ENCODE measurements around the gene ACO2.
A peak's percentile ranks its signal among the peaks of the same experiment; 100 is the strongest.

ACO2 gene

DNA sequence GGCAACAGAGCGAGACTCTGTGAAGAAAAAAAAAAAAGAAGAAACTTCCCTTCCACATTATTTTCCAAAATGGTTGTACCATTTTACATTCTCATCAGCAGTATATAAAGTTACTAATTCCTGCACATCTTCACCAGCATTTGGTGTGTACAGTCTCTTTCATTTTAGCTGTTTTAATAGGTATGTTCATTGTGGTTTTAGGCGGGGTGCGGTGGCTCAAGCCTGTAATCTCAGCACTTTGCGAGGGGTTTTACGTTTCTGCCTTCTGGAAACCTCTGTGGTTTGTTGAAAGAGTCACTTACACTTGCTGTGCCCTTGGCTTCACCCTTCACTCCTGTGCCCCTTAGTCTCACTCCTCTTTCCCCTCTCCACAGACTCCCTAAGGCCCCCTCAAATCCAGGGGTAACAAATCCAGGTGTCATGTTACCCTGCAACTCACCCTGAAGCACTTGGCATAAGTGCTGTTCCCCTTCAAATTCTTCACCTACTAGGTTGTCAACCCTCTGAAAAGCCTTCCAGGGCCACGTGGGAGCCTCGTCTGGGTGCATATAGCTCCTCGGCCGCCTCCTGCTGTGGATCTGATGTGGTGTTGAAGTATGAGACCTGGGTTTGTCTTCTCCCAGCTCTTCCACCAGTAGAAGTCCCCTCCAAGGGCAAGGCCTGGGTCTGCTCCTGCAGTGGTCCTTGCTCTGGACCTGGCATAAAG is 43.1 kb upstream of the ACO2 start (continued):
- TF ChIP-seq, protein P1, sequence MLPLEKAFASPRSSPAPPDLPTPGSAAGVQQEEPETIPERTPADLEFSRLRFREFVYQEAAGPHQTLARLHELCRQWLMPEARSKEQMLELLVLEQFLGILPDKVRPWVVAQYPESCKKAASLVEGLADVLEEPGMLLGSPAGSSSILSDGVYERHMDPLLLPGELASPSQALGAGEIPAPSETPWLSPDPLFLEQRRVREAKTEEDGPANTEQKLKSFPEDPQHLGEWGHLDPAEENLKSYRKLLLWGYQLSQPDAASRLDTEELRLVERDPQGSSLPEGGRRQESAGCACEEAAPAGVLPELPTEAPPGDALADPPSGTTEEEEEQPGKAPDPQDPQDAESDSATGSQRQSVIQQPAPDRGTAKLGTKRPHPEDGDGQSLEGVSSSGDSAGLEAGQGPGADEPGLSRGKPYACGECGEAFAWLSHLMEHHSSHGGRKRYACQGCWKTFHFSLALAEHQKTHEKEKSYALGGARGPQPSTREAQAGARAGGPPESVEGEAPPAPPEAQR (tag by site-specific recombination; IDR thresholded peaks at IDR 0.05) = no peak
- TF ChIP-seq ZNF426 (tag by site-specific recombination; IDR thresholded peaks at IDR 0.05) (no peak), YY1 (tag by site-specific recombination; IDR thresholded peaks at IDR 0.05) (no peak), ZNF664 (tag by site-specific recombination; IDR thresholded peaks at IDR 0.05) (no peak), ZNF555 (tag by site-specific recombination; conservative IDR thresholded peaks at IDR 0.05) (no peak), ZBTB17 (tag by site-specific recombination; IDR thresholded peaks at IDR 0.05) (no peak), ZNF138 (tag by site-specific recombination; IDR thresholded peaks at IDR 0.05; ENCODE audit: borderline replicate concordance) (no peak), GLI4 (tag by site-specific recombination; IDR thresholded peaks at IDR 0.05) (no peak), ZNF529 (tag by site-specific recombination; IDR thresholded peaks at IDR 0.05; ENCODE audit: insufficient replicate concordance) (no peak), MZF1 (tag by site-specific recombination; IDR thresholded peaks at IDR 0.05; ENCODE audit: borderline replicate concordance) (no peak), ZNF341 (tag by site-specific recombination; IDR thresholded peaks at IDR 0.05; ENCODE audit: low read depth) (peak; percentile 13; the same call in 1 of the 2 replicates), ZNF530 (tag by site-specific recombination; IDR thresholded peaks at IDR 0.05; ENCODE audit: low read depth) (no peak), ZNF114 (tag by site-specific recombination; IDR thresholded peaks at IDR 0.05) (no peak), ZNF707 (tag by site-specific recombination; IDR thresholded peaks at IDR 0.05) (no peak), GLIS1 (tag by site-specific recombination; IDR thresholded peaks at IDR 0.05) (peak; percentile 83), HOXA7 (CRISPR knock-in tag; IDR thresholded peaks at IDR 0.05; ENCODE audit: borderline replicate concordance) (no peak), ZNF785 (tag by site-specific recombination; IDR thresholded peaks at IDR 0.05) (no peak), ZNF571 (tag by site-specific recombination; IDR thresholded peaks at IDR 0.05) (no peak), ZXDB (tag by site-specific recombination; IDR thresholded peaks at IDR 0.05) (no peak), MYNN (tag by site-specific recombination; IDR thresholded peaks at IDR 0.05; ENCODE audit: borderline replicate concordance) (no peak), ZNF19 (tag by site-specific recombination; IDR thresholded peaks at IDR 0.05; ENCODE audit: low read depth) (no peak), BCL11B (tag by site-specific recombination; IDR thresholded peaks at IDR 0.05; ENCODE audit: low read depth) (no peak), ZNF621 (tag by site-specific recombination; IDR thresholded peaks at IDR 0.05) (no peak), SCRT1 (tag by site-specific recombination; IDR thresholded peaks at IDR 0.05; ENCODE audit: borderline replicate concordance) (no peak)
- TF ChIP-seq, protein P2, sequence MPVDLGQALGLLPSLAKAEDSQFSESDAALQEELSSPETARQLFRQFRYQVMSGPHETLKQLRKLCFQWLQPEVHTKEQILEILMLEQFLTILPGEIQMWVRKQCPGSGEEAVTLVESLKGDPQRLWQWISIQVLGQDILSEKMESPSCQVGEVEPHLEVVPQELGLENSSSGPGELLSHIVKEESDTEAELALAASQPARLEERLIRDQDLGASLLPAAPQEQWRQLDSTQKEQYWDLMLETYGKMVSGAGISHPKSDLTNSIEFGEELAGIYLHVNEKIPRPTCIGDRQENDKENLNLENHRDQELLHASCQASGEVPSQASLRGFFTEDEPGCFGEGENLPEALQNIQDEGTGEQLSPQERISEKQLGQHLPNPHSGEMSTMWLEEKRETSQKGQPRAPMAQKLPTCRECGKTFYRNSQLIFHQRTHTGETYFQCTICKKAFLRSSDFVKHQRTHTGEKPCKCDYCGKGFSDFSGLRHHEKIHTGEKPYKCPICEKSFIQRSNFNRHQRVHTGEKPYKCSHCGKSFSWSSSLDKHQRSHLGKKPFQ (tag by site-specific recombination; IDR thresholded peaks at IDR 0.05) = peak; percentile 31; the same call in 1 of the 2 replicates
- TF ChIP-seq, protein P3, sequence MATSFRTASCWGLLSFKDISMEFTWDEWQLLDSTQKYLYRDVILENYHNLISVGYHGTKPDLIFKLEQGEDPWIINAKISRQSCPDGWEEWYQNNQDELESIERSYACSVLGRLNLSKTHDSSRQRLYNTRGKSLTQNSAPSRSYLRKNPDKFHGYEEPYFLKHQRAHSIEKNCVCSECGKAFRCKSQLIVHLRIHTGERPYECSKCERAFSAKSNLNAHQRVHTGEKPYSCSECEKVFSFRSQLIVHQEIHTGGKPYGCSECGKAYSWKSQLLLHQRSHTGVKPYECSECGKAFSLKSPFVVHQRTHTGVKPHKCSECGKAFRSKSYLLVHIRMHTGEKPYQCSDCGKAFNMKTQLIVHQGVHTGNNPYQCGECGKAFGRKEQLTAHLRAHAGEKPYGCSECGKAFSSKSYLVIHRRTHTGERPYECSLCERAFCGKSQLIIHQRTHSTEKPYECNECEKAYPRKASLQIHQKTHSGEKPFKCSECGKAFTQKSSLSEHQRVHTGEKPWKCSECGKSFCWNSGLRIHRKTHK (tag by site-specific recombination; IDR thresholded peaks at IDR 0.05) = no peak
- TF ChIP-seq, protein P4, sequence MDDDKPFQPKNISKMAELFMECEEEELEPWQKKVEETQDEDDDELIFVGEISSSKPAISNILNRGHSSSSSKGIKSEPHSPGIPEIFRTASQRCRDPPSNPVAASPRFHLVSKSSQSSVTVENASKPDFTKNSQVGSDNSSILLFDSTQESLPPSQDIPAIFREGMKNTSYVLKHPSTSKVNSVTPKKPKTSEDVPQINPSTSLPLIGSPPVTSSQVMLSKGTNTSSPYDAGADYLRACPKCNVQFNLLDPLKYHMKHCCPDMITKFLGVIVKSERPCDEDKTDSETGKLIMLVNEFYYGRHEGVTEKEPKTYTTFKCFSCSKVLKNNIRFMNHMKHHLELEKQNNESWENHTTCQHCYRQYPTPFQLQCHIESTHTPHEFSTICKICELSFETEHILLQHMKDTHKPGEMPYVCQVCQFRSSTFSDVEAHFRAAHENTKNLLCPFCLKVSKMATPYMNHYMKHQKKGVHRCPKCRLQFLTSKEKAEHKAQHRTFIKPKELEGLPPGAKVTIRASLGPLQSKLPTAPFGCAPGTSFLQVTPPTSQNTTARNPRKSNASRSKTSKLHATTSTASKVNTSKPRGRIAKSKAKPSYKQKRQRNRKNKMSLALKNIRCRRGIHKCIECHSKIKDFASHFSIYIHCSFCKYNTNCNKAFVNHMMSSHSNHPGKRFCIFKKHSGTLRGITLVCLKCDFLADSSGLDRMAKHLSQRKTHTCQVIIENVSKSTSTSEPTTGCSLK (tag by site-specific recombination; IDR thresholded peaks at IDR 0.05) = no peak
- TF ChIP-seq, protein P5, sequence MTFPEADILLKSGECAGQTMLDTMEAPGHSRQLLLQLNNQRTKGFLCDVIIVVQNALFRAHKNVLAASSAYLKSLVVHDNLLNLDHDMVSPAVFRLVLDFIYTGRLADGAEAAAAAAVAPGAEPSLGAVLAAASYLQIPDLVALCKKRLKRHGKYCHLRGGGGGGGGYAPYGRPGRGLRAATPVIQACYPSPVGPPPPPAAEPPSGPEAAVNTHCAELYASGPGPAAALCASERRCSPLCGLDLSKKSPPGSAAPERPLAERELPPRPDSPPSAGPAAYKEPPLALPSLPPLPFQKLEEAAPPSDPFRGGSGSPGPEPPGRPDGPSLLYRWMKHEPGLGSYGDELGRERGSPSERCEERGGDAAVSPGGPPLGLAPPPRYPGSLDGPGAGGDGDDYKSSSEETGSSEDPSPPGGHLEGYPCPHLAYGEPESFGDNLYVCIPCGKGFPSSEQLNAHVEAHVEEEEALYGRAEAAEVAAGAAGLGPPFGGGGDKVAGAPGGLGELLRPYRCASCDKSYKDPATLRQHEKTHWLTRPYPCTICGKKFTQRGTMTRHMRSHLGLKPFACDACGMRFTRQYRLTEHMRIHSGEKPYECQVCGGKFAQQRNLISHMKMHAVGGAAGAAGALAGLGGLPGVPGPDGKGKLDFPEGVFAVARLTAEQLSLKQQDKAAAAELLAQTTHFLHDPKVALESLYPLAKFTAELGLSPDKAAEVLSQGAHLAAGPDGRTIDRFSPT (tag by site-specific recombination; IDR thresholded peaks at IDR 0.05) = no peak
- TF ChIP-seq, protein P6, sequence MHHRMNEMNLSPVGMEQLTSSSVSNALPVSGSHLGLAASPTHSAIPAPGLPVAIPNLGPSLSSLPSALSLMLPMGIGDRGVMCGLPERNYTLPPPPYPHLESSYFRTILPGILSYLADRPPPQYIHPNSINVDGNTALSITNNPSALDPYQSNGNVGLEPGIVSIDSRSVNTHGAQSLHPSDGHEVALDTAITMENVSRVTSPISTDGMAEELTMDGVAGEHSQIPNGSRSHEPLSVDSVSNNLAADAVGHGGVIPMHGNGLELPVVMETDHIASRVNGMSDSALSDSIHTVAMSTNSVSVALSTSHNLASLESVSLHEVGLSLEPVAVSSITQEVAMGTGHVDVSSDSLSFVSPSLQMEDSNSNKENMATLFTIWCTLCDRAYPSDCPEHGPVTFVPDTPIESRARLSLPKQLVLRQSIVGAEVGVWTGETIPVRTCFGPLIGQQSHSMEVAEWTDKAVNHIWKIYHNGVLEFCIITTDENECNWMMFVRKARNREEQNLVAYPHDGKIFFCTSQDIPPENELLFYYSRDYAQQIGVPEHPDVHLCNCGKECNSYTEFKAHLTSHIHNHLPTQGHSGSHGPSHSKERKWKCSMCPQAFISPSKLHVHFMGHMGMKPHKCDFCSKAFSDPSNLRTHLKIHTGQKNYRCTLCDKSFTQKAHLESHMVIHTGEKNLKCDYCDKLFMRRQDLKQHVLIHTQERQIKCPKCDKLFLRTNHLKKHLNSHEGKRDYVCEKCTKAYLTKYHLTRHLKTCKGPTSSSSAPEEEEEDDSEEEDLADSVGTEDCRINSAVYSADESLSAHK (tag by site-specific recombination; IDR thresholded peaks at IDR 0.05) = no peak
